Stomach (tissue), 4 donors: ENCODE results near the gene GZF1.

Experiments used
- EP300 ChIP-seq: sonication (generic); formaldehyde crosslinking; IDR thresholded peaks from one replicate; pipeline ENCODE4 v1.6.1; 2017; ENCODE audit warnings: antibody characterized with exemption
- POLR2A ChIP-seq, 4 donors: fragments of 450-650 bp; IDR thresholded peaks; one replicate each; pipeline ENCODE4 v1.6.1; 2016; ENCODE audit warnings: antibody characterized with exemption in 4 of 4, control low read depth in 2 of 4, mild to moderate bottlenecking in 1 of 4, moderate library complexity in 1 of 4
- POLR2AphosphoS5 ChIP-seq, 3 donors: sonication (generic); formaldehyde crosslinking; IDR thresholded peaks; one replicate each; pipeline ENCODE4 v1.6.1; 2016; ENCODE audit warnings: antibody characterized with exemption in 3 of 3

- no peak for TF ChIP-seq EP300
- TF ChIP-seq POLR2A (IDR thresholded peaks at IDR 0.05) = no peak
- TF ChIP-seq POLR2AphosphoS5 (IDR thresholded peaks at IDR 0.05) = no peak
Measured at GRCh38 chr20:23414526-23415188, 52.7 kb downstream of the GZF1 start.
